Psoas muscle (tissue), 8 donors: ENCODE data around the gene HAUS5. TPM values are rescaled to one million over a fixed set of nuclear protein-coding genes. Genes with fewer than 3 reads are reported as not detected.
"Not testable (repeated sequence)": the region's sequence is repeated elsewhere in the genome, so short reads cannot be mapped to it uniquely, and the experiment has no call there.

ENCODE experiments used
- ATAC-seq, 4 donors: fragments of 200-7000 bp; cut with Tn5 transposase; one replicate each; pipeline ENCODE4 v1.9.1; 2020; ENCODE audit warnings: moderate library complexity in 3 of 4, mild to moderate bottlenecking in 2 of 4
- DNase-seq, 2 donors: peaks; one replicate each; pipeline ENCODE4 v3.0.0-alpha.2; 2020
- H3K27ac ChIP-seq: fragments of 200-600 bp; one replicate; pipeline ENCODE4 v1.8.0; 2022
- H3K27me3 ChIP-seq, 3 donors: fragments of 200-600 bp in 1 of 3; one replicate each; pipeline versions ENCODE4 v1.6.1 to v1.8.0; 2013 to 2022; ENCODE audit warnings: low read length in 2 of 3, mild to moderate bottlenecking in 2 of 3, moderate library complexity in 1 of 3; ENCODE audit not compliant: insufficient read depth in 3 of 3
- H3K36me3 ChIP-seq, 2 donors: fragments of 200-600 bp in 1 of 2; one replicate each; pipeline versions ENCODE4 v1.6.1 to v1.8.0; 2013 to 2022; ENCODE audit warnings: low read depth in 1 of 2, mild to moderate bottlenecking in 1 of 2, moderate library complexity in 1 of 2; ENCODE audit not compliant: insufficient read depth in 1 of 2
- H3K4me1 ChIP-seq: fragments of 200-600 bp; one replicate; pipeline ENCODE4 v1.8.0; 2022
- H3K4me3 ChIP-seq: fragments of 200-600 bp; one replicate; pipeline ENCODE4 v1.8.0; 2022; ENCODE audit warnings: mild to moderate bottlenecking
- H3K9me3 ChIP-seq: fragments of 200-600 bp; one replicate; pipeline ENCODE4 v1.8.0; 2022
- WGBS, 3 donors: extraction: QIAGEN DNeasy Blood & Tissue Kit; methylation state at CpG; one replicate each; pipeline versions ENCODE4 v1.1.6 to v1.1.7; 2013; 5-methylcytosine and 5-hydroxymethylcytosine counted together
- intact Hi-C, 2 donors: fragments of 100-400 bp; cut with DNase I; formaldehyde crosslinking; loops; one replicate each; pipeline versions ENCODE4 v1.11.0 to v1.14.2; 2022
- polyA plus RNA-seq, 3 donors: library from polyadenylated mRNA; stranded (reverse); fragments of 200-250 nt; gene quantifications; one replicate each; pipeline ENCODE4 v1.2.3, GENCODE V29; 2013
- total RNA-seq, 4 donors: library from RNA; stranded (reverse); fragmentation: NEBNext Ultra II Directional in 2 of 4; extraction: Animal tissue kit (Norgen Biotek cat#: 25700) in 2 of 4; gene quantifications; one replicate each; pipeline versions ENCODE4 v1.2.1 to v1.2.4, GENCODE V29; 2021 to 2023
- TF ChIP-seq, protein P1 (sequence below): fragments of 200-600 bp; IDR thresholded peaks from one replicate; pipeline ENCODE4 v1.8.0; 2022; ENCODE audit warnings: antibody characterized with exemption
- donor health status: healthy with polysubstance abuse.
- donor health status: DM: no; HTN: no; CAD: no; lungs with moderate emphysema.
- donor health status: Bipolar disorder and iron deficiency.
- donor health status: healthy.
- donor health status: DM: yes; HTN: yes; CAD: no.
- donor health status: DM: no; HTN: no; CAD: no.
- donor health status: DM: no; HTN: no; CAD: no.
- donor health status: DM: yes; HTN: yes; CAD: no.

HAUS5 gene
- total and polyA plus RNA-seq, 7 donors, result 2.5 to 6.1 (median 3.6) TPM

DNA sequence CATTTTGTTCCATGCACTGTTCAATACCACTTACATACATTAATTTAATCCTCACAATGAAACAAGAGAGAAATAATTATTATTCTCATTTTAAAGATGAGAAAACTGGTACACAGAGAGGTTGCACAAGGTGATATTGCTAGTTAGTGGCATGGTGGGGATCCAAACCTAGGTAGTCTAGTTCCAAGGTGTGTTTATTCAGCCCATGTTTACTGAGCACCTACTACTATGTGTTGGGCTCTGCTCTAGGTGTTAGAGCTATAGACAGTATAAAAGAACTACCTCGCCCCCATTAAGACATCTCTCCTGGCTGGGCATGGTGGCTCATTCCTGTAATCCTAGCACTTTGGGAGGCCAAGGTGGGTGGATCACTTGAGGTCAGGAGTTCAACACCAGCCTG, 29.8 kb upstream of the HAUS5 start:
- Histone ChIP-seq H3K27me3 (peaks cover 2 to 14% (median 2%) of the 10 kb centered on the region in 3 donors), H3K27ac (no peak overlapping the region), H3K9me3 (no peaks in the 10 kb centered on the region), H3K36me3 (no peaks in the 10 kb centered on the region), H3K4me3 (no peak overlapping the region), H3K4me1 (no peaks in the 10 kb centered on the region)
- WGBS, 3 donors, result 75 to 85% (median 80%) methylated on average over 1 of the region's 1 CpG
- TF ChIP-seq, protein P1, sequence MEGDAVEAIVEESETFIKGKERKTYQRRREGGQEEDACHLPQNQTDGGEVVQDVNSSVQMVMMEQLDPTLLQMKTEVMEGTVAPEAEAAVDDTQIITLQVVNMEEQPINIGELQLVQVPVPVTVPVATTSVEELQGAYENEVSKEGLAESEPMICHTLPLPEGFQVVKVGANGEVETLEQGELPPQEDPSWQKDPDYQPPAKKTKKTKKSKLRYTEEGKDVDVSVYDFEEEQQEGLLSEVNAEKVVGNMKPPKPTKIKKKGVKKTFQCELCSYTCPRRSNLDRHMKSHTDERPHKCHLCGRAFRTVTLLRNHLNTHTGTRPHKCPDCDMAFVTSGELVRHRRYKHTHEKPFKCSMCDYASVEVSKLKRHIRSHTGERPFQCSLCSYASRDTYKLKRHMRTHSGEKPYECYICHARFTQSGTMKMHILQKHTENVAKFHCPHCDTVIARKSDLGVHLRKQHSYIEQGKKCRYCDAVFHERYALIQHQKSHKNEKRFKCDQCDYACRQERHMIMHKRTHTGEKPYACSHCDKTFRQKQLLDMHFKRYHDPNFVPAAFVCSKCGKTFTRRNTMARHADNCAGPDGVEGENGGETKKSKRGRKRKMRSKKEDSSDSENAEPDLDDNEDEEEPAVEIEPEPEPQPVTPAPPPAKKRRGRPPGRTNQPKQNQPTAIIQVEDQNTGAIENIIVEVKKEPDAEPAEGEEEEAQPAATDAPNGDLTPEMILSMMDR, result no peak
- ATAC-seq, result no peak
- no peak for DNase-seq
- intact Hi-C loops, result no loop called here

DNA sequence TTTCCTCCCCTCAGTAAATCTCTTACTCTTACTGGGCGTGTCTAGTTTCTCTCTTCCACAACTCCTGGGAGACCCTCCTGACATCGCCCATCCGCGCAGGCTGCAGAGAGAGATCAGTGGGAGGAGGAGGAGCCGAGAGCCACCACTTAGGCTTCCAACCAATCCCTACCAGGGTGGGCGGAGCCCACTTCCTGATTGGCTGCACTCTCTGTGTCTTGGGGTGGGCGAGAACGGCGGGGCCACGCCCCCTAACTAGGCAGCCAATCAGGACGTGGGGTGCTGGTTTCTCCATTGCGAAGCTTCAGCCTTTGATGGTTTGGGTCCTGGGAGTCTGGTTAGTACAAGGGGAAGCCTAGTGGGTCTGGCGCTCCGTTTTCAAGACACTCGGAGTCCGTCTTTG, 26.7 kb upstream of the HAUS5 start, which contains the start of gene PMIS2:
TSS of gene PMIS2 (plus strand) at position 326 of the 400 bp plus-strand sequence. CDS start 87 bp downstream, outside the sequence.
- no peak for ATAC-seq
- DNase-seq, result no peak
- Histone ChIP-seq H3K4me1 (no peaks in the 10 kb centered on the region), H3K27me3 (peaks cover 0 to 12% (median 2%) of the 10 kb centered on the region in 3 donors), H3K36me3 (no peaks in the 10 kb centered on the region), H3K4me3 (no peak within 1 kb of the TSS), H3K9me3 (no peaks in the 10 kb centered on the region), H3K27ac (no peak within 1 kb of the TSS)
- 30 to 47% (median 43%) methylated on average over 15 to 16 of the region's 16 CpGs for WGBS, 3 donors
- TF ChIP-seq, protein P1, result no peak
- intact Hi-C loops, result no loop called here

DNA sequence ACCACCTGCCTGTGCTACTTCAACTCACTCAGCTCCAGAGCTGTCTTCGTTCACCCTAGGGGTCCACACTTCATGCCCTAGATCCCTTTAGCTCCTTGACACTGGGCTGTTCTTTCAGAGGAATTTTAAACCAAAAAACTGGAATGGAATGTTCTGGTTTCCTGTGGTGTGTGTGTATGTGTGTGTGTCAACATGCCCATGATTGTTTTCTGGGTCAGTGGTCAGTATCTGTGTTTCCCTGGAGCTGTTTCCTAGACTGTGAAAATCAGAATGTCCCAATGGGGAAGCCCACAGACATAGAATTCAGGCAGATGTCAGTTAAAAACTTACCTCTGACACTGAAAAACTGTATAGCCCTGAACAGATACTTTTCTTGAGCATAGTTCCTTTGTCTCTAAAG, 25.2 kb upstream of the HAUS5 start:
- Histone ChIP-seq H3K9me3 (no peaks in the 10 kb centered on the region), H3K27ac (no peak overlapping the region), H3K4me1 (no peaks in the 10 kb centered on the region), H3K27me3 (peaks cover 0 to 12% (median 2%) of the 10 kb centered on the region in 3 donors), H3K4me3 (no peak overlapping the region), H3K36me3 (no peaks in the 10 kb centered on the region)
- TF ChIP-seq, protein P1, result no peak
- no peak for DNase-seq
- no peak for ATAC-seq
- intact Hi-C loops, result no loop called here
- WGBS, 3 donors, result 24 to 32% (median 28%) methylated on average over 1 of the region's 1 CpG

DNA sequence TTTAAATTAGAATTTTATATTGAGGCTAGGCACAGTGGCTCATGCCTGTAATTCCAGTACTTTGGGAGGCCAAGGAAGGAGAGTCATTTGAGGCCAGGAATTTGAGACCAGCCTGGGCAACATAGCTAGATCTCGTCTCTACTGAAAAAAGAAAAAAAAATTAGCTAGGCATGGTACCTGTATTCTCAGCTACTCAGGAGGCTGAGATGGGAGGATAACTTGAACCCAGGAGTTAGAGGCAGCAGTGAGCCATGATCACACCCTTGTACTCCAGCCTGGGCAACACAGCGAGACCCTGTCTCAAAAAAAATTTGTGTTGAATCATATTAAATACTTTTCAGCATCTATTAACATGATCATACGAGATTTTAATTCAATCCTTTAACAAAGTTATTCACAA, 21.7 kb upstream of the HAUS5 start:
- intact Hi-C loops, result no loop called here
- Histone ChIP-seq H3K27me3 (peaks cover 0 to 6% (median 2%) of the 10 kb centered on the region in 3 donors), H3K4me1 (no peaks in the 10 kb centered on the region), H3K9me3 (no peaks in the 10 kb centered on the region), H3K36me3 (no peaks in the 10 kb centered on the region), H3K4me3 (no peak overlapping the region), H3K27ac (no peak overlapping the region)
- 65 to 73% (median 70%) methylated on average over 3 of the region's 3 CpGs for WGBS, 3 donors
- TF ChIP-seq, protein P1, result no peak
- DNase-seq, result no peak
- no peak for ATAC-seq

DNA sequence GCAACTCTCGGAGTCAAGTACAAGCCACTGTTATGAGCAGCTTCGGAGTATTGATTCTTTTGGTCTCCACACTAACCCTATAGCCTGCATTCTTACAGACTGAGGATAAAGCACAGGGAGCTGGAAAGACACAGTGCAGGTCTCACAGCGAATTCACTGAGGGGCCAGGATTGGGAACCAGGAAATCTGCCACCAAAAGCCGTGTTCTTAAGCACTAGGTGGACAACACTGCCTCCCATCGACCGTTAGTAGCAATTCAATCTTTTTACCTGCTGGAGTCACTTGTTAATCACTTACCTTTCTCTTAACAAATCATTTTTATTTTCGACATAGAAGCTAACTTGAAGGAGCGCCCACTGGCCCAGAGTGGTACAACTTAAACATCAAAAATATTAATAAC, 20.3 kb upstream of the HAUS5 start:
- ATAC-seq, result no peak
- TF ChIP-seq, protein P1, result peak; percentile 26
- Histone ChIP-seq H3K36me3 (no peaks in the 10 kb centered on the region), H3K27ac (no peak overlapping the region), H3K4me3 (no peak overlapping the region), H3K9me3 (no peaks in the 10 kb centered on the region), H3K27me3 (peaks cover 0 to 3% (median 2%) of the 10 kb centered on the region in 3 donors), H3K4me1 (no peaks in the 10 kb centered on the region)
- WGBS, 3 donors, result 26 to 27% (median 27%) methylated on average over 8 of the region's 8 CpGs
- DNase-seq, result no peak
- intact Hi-C loops, result no loop called here

DNA sequence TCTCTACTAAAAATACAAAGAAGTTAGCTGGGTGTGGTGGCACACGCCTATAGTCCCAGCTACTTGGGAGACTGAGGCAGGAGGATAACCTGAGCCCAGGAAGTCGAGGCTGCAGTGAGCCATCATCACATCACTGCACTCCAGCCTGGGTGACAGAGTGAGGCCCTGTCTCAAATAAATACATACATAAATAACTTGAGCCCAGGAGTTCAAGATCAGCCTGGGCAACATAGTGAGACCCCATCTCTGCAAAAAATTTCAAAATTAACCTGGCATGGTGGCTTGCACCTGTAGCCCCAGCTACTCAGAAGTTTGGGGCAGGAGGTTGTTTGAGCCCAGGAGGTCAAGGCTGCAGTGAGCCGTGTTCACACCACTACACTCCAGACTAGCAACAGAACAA, 17.5 kb upstream of the HAUS5 start:
- H3K27me3 ChIP-seq, intact Hi-C loops, DNase-seq, H3K27ac ChIP-seq, ATAC-seq, H3K36me3 ChIP-seq, H3K4me1 ChIP-seq, H3K4me3 ChIP-seq, H3K9me3 ChIP-seq: not testable (repeated sequence)
- 65 to 84% (median 77%) methylated on average over 3 of the region's 3 CpGs for WGBS, 3 donors
